Neural cell (in vitro differentiated cells): ENCODE measurements around the gene CRPPA. TPM values are rescaled to one million over a fixed set of nuclear protein-coding genes. Genes with fewer than 3 reads are reported as not detected.

Experiments used
- H2AFZ ChIP-seq: fragments of 200-600, 300-800 bp; sonication (generic), shearing (Covaris generic); 2 replicates; pipeline ENCODE4 v1.6.0; 2014; ENCODE audit warnings: low read depth, mild to moderate bottlenecking, antibody characterized with exemption, low read length, moderate library complexity
- H3F3A ChIP-seq: fragments of 200-600 bp; shearing (Covaris generic); 2 replicates; pipeline ENCODE4 v1.6.1; 2016; ENCODE audit warnings: mild to moderate bottlenecking, moderate library complexity, mixed read lengths, antibody characterized with exemption, low read length; ENCODE audit not compliant: insufficient read depth, poor library complexity, severe bottlenecking
- H3K27ac ChIP-seq: fragments of 200-600, 300-800 bp; sonication (generic), shearing (Covaris generic); 2 replicates; pipeline ENCODE4 v1.5.1; 2014; ENCODE audit warnings: mild to moderate bottlenecking, low read length, moderate library complexity
- H3K27me3 ChIP-seq: fragments of 300-800, 200-600 bp; sonication (generic), shearing (Covaris generic); 2 replicates; pipeline ENCODE4 v1.6.0; 2014; ENCODE audit warnings: mild to moderate bottlenecking, low read depth, low read length, moderate library complexity; ENCODE audit not compliant: insufficient read depth
- H3K36me3 ChIP-seq: fragments of 300-800, 200-600 bp; sonication (generic), shearing (Covaris generic); 2 replicates; pipeline ENCODE4 v1.5.1; 2014; ENCODE audit warnings: mild to moderate bottlenecking, antibody characterized with exemption, low read length, moderate library complexity; ENCODE audit not compliant: insufficient read depth
- H3K4me2 ChIP-seq: fragments of 300-800, 200-600 bp; sonication (generic), shearing (Covaris generic); 2 replicates; pipeline ENCODE4 v1.6.0; 2014; ENCODE audit warnings: mild to moderate bottlenecking, low read length
- H3K4me3 ChIP-seq: fragments of 300-800, 200-600 bp; sonication (generic), shearing (Covaris generic); 2 replicates; pipeline ENCODE4 v1.5.1; 2014; ENCODE audit warnings: mild to moderate bottlenecking, low read length, moderate library complexity
- H3K79me2 ChIP-seq: fragments of 200-600 bp; shearing (Covaris generic); replicated peaks from 2 replicates; pipeline ENCODE4 v1.6.0; 2014; ENCODE audit warnings: mild to moderate bottlenecking, low read length, moderate library complexity; ENCODE audit not compliant: insufficient read depth
- H3K9ac ChIP-seq: fragments of 300-800, 200-600 bp; sonication (generic), shearing (Covaris generic); 2 replicates; pipeline ENCODE4 v1.6.1; 2016; ENCODE audit warnings: mild to moderate bottlenecking, low read length, mixed read lengths
- H3K9me2 ChIP-seq: fragments of 200-600 bp; shearing (Covaris generic); 2 replicates; pipeline ENCODE4 v1.6.1; 2016; ENCODE audit warnings: mild to moderate bottlenecking, low read length, mixed read lengths; ENCODE audit not compliant: insufficient read depth
- H3K9me3 ChIP-seq: fragments of 200-600, 300-800 bp; sonication (generic), shearing (Covaris generic); 2 replicates; pipeline ENCODE4 v1.6.1; 2016; ENCODE audit warnings: mild to moderate bottlenecking, mixed run types, low read length, moderate library complexity, mixed read lengths
- H4K20me1 ChIP-seq: fragments of 200-600 bp; shearing (Covaris generic); 2 replicates; pipeline ENCODE4 v1.6.1; 2016; ENCODE audit warnings: mild to moderate bottlenecking, mixed run types; ENCODE audit not compliant: insufficient read depth
- CTCF ChIP-seq: fragments of 450-650 bp; IDR thresholded peaks from 2 replicates; pipeline ENCODE4 v1.5.1; 2014; ENCODE audit warnings: antibody characterized with exemption, mild to moderate bottlenecking, moderate library complexity; ENCODE audit not compliant: poor library complexity, severe bottlenecking
- EP300 ChIP-seq: fragments of 450-650 bp; conservative IDR thresholded peaks from 2 replicates; pipeline ENCODE4 v1.6.1; 2014; ENCODE audit warnings: antibody characterized with exemption, mild to moderate bottlenecking, moderate library complexity; ENCODE audit not compliant: poor library complexity, severe bottlenecking
- EZH2 ChIP-seq: fragments of 200-600, 300-800 bp; shearing (Covaris generic), sonication (generic); IDR thresholded peaks from 2 replicates; pipeline ENCODE4 v1.6.1; 2014; ENCODE audit warnings: antibody characterized with exemption, low read length, borderline replicate concordance, mild to moderate bottlenecking; ENCODE audit not compliant: insufficient read depth, poor library complexity, severe bottlenecking
- MXI1 ChIP-seq: fragments of 450-650 bp; conservative IDR thresholded peaks from 2 replicates; pipeline ENCODE4 v1.6.1; 2014; ENCODE audit warnings: antibody characterized with exemption, mild to moderate bottlenecking; ENCODE audit not compliant: poor library complexity, severe bottlenecking
- POLR2AphosphoS5 ChIP-seq: IDR thresholded peaks from 2 replicates; pipeline ENCODE4 v1.6.1; 2012
- RAD21 ChIP-seq: fragments of 450-650 bp; conservative IDR thresholded peaks from 2 replicates; pipeline ENCODE4 v1.6.1; 2014; ENCODE audit warnings: antibody characterized with exemption, mild to moderate bottlenecking, moderate library complexity
- REST ChIP-seq: IDR thresholded peaks from 2 replicates; pipeline ENCODE4 v1.6.1; 2012; ENCODE audit warnings: borderline replicate concordance
- SMC3 ChIP-seq: fragments of 450-650 bp; conservative IDR thresholded peaks from 2 replicates; pipeline ENCODE4 v1.6.1; 2014; ENCODE audit warnings: antibody characterized with exemption, mild to moderate bottlenecking, moderate library complexity; ENCODE audit not compliant: poor library complexity
- TAF1 ChIP-seq: IDR thresholded peaks from 2 replicates; pipeline ENCODE4 v1.6.1; 2012; ENCODE audit warnings: low read depth
- polyA plus RNA-seq: library from polyadenylated mRNA; depleted of rRNA; stranded (reverse); fragments of >200 nt; gene quantifications from 2 replicates; pipeline ENCODE4 v1.2.3, GENCODE V29; 2014

Gene CRPPA
- polyA plus RNA-seq, 1 donor from 2014 or later = 0.05 TPM

GRCh38 chr7:16428182-16428581, 6.8 kb upstream of the CRPPA start:
- Histone ChIP-seq H3K4me3 (no peak overlapping the region), H3K9me2 (no peaks in the 10 kb centered on the region), H3K36me3 (no peaks in the 10 kb centered on the region), H3K4me2 (no peak overlapping the region), H2AFZ (no peak overlapping the region), H3K27ac (no peak overlapping the region), H3K27me3 (no peaks in the 10 kb centered on the region), H3K9ac (no peak overlapping the region), H4K20me1 (no peaks in the 10 kb centered on the region), H3K79me2 (no peaks in the 10 kb centered on the region), H3F3A (no peaks in the 10 kb centered on the region), H3K9me3 (no peaks in the 10 kb centered on the region)
- TF ChIP-seq POLR2AphosphoS5 = peak; percentile 75
- TF ChIP-seq EP300 = peak; percentile 53
- no peak for TF ChIP-seq REST

- TF ChIP-seq CTCF (no peak), REST (no peak), SMC3 (no peak), EZH2 (no peak), MXI1 (no peak), POLR2AphosphoS5 (no peak), TAF1 (no peak), RAD21 (no peak), EP300 (no peak)
- Histone ChIP-seq H3F3A (no peaks in the 10 kb centered on the region), H2AFZ (no peak overlapping the region)
Observed at GRCh38 chr7:16423761-16424160, 2.4 kb upstream of the CRPPA start.

More at GRCh38 chr7:16423761-16424160, 2.4 kb upstream of the CRPPA start:
- no peak overlapping the region for H3K4me3 ChIP-seq
- H3K9me3 ChIP-seq = no peaks in the 10 kb centered on the region
- H4K20me1 ChIP-seq = no peaks in the 10 kb centered on the region
- H3K9me2 ChIP-seq = no peaks in the 10 kb centered on the region
- peaks cover 3% of the 10 kb centered on the region for H3K27me3 ChIP-seq
- H3K9ac ChIP-seq = no peak overlapping the region
- H3K27ac ChIP-seq = no peak overlapping the region
- no peaks in the 10 kb centered on the region for H3K79me2 ChIP-seq
- no peak overlapping the region for H3K4me2 ChIP-seq
- H3K36me3 ChIP-seq = no peaks in the 10 kb centered on the region
